ENCODE measurements around the gene USP12.

DNA sequence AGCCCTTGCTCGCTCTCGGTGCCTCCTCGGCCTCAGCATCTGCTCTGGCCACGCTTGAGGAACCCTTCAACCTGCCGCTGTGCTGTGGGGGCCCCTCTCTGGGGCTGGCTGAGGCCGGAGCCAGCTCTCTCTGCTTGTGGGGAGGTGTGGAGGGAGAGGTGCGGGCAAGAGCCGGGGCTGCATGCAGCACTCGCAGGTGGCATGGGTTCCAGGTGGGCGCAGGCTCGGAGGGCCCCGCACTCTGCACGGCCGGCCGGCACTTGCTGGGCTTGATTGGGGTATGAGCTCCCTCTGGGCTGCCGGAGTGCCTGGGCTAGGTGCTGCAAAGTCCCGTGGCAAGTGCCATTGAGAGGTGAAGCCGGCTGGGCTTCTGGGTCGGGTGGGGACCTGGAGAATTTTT, 48.0 kb upstream of the USP12 start:
- TF ChIP-seq, protein P1, sequence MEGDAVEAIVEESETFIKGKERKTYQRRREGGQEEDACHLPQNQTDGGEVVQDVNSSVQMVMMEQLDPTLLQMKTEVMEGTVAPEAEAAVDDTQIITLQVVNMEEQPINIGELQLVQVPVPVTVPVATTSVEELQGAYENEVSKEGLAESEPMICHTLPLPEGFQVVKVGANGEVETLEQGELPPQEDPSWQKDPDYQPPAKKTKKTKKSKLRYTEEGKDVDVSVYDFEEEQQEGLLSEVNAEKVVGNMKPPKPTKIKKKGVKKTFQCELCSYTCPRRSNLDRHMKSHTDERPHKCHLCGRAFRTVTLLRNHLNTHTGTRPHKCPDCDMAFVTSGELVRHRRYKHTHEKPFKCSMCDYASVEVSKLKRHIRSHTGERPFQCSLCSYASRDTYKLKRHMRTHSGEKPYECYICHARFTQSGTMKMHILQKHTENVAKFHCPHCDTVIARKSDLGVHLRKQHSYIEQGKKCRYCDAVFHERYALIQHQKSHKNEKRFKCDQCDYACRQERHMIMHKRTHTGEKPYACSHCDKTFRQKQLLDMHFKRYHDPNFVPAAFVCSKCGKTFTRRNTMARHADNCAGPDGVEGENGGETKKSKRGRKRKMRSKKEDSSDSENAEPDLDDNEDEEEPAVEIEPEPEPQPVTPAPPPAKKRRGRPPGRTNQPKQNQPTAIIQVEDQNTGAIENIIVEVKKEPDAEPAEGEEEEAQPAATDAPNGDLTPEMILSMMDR (IDR thresholded peaks at IDR 0.05) = no peak
- no peak for TF ChIP-seq POLR2A (IDR thresholded peaks at IDR 0.05)
